DOHH2 (cell line): ENCODE measurements around the gene FRAS1.

Experiments
- H3F3A ChIP-seq: fragments of 200-600 bp; sonication (generic), shearing (Covaris generic); 2 replicates; pipeline ENCODE4 v1.6.0; 2016; ENCODE audit warnings: antibody characterized with exemption, mild to moderate bottlenecking; ENCODE audit not compliant: control insufficient read depth, insufficient read depth
- H3K27ac ChIP-seq: fragments of 200-600 bp; sonication (generic); 2 replicates; pipeline ENCODE4 v1.5.1; 2014; ENCODE audit warnings: low read depth, mild to moderate bottlenecking, low read length, moderate library complexity
- H3K27me3 ChIP-seq: fragments of 200-600 bp; sonication (generic); 2 replicates; pipeline ENCODE4 v1.6.1; 2014; ENCODE audit warnings: mild to moderate bottlenecking, low read length, mixed read lengths; ENCODE audit not compliant: control insufficient read depth
- H3K36me3 ChIP-seq: fragments of 200-600 bp; sonication (generic); 2 replicates; pipeline ENCODE4 v1.6.1; 2014; ENCODE audit warnings: mild to moderate bottlenecking, low read length, moderate library complexity, mixed read lengths; ENCODE audit not compliant: control insufficient read depth
- H3K4me1 ChIP-seq: fragments of 200-600 bp; sonication (generic); 2 replicates; pipeline ENCODE4 v1.6.1; 2014; ENCODE audit warnings: mild to moderate bottlenecking, low read length, mixed read lengths; ENCODE audit not compliant: control insufficient read depth
- H3K4me2 ChIP-seq: fragments of 200-600 bp; sonication (generic); 2 replicates; pipeline ENCODE4 v1.6.0; 2014; ENCODE audit warnings: mild to moderate bottlenecking, low read length, moderate library complexity
- H3K4me3 ChIP-seq: fragments of 200-600 bp; sonication (generic); 2 replicates; pipeline ENCODE4 v1.5.1; 2014; ENCODE audit warnings: mild to moderate bottlenecking, low read length, mixed read lengths
- H3K79me2 ChIP-seq: fragments of 200-600 bp; sonication (generic); 2 replicates; pipeline ENCODE4 v1.6.1; 2014; ENCODE audit warnings: mild to moderate bottlenecking, low read length, mixed read lengths; ENCODE audit not compliant: control insufficient read depth
- H3K9me2 ChIP-seq: fragments of 200-600 bp; sonication (generic); replicated peaks from 2 replicates; pipeline ENCODE4 v1.6.1; 2014; ENCODE audit warnings: mild to moderate bottlenecking, low read length, mixed read lengths; ENCODE audit not compliant: control insufficient read depth
- H3K9me3 ChIP-seq: fragments of 200-600 bp; sonication (generic); 2 replicates; pipeline ENCODE4 v1.6.1; 2014; ENCODE audit warnings: antibody characterized with exemption, low read length, mixed read lengths; ENCODE audit not compliant: control insufficient read depth, insufficient read depth
- H4K20me1 ChIP-seq: fragments of 200-600 bp; sonication (generic); 2 replicates; pipeline ENCODE4 v1.6.0; 2014; ENCODE audit warnings: low read depth, mild to moderate bottlenecking, antibody characterized with exemption, low read length, moderate library complexity; ENCODE audit not compliant: control insufficient read depth, insufficient read depth
- CTCF ChIP-seq: fragments of 200-600 bp; sonication (generic); IDR thresholded peaks from one replicate; pipeline ENCODE4 v1.5.1; 2014; ENCODE audit warnings: antibody characterized with exemption, mild to moderate bottlenecking, low read depth, low read length; ENCODE audit not compliant: poor library complexity, severe bottlenecking
- EZH2phosphoT487 ChIP-seq: fragments of 200-600 bp; sonication (generic); IDR thresholded peaks from 2 replicates; pipeline ENCODE4 v1.6.1; 2017; ENCODE audit warnings: borderline replicate concordance, mild to moderate bottlenecking, antibody characterized with exemption, low read length, moderate library complexity, mixed read lengths

Gene FRAS1

GRCh38 chr4:78145622-78146021 is 88.5 kb downstream of the FRAS1 start:
- no peaks in the 10 kb centered on the region for H4K20me1 ChIP-seq
- H3K36me3 ChIP-seq: no peaks in the 10 kb centered on the region
- H3K79me2 ChIP-seq: no peaks in the 10 kb centered on the region
- no peaks in the 10 kb centered on the region for H3K27me3 ChIP-seq
- H3F3A ChIP-seq: no peaks in the 10 kb centered on the region
- no peaks in the 10 kb centered on the region for H3K4me1 ChIP-seq
- H3K9me3 ChIP-seq: no peaks in the 10 kb centered on the region
- H3K4me2 ChIP-seq: no peak overlapping the region
- TF ChIP-seq CTCF: no peak
- TF ChIP-seq EZH2phosphoT487: no peak
- no peak overlapping the region for H3K4me3 ChIP-seq
- H3K9me2 ChIP-seq: no peaks in the 10 kb centered on the region
- H3K27ac ChIP-seq: no peak overlapping the region

GRCh38 chr4:78149751-78150542 is 92.8 kb downstream of the FRAS1 start:
- Histone ChIP-seq H3K4me3 (no peak overlapping the region), H3K9me2 (no peaks in the 10 kb centered on the region), H3K36me3 (no peaks in the 10 kb centered on the region), H4K20me1 (no peaks in the 10 kb centered on the region), H3K79me2 (no peaks in the 10 kb centered on the region), H3K4me1 (no peaks in the 10 kb centered on the region), H3K27me3 (no peaks in the 10 kb centered on the region), H3F3A (no peaks in the 10 kb centered on the region), H3K27ac (no peak overlapping the region), H3K9me3 (no peaks in the 10 kb centered on the region), H3K4me2 (no peak overlapping the region)
- TF ChIP-seq EZH2phosphoT487 (no peak), CTCF (no peak)

GRCh38 chr4:78150543-78150864 is 93.4 kb downstream of the FRAS1 start:
- Histone ChIP-seq H3K27me3 (no peaks in the 10 kb centered on the region), H3K27ac (no peak overlapping the region)
- no peak for TF ChIP-seq CTCF
- no peak for TF ChIP-seq EZH2phosphoT487

More at GRCh38 chr4:78150543-78150864, 93.4 kb downstream of the FRAS1 start:
- Histone ChIP-seq H3K4me2 (no peak overlapping the region), H4K20me1 (no peaks in the 10 kb centered on the region), H3F3A (no peaks in the 10 kb centered on the region), H3K4me1 (no peaks in the 10 kb centered on the region), H3K4me3 (no peak overlapping the region), H3K9me3 (no peaks in the 10 kb centered on the region), H3K79me2 (no peaks in the 10 kb centered on the region), H3K9me2 (no peaks in the 10 kb centered on the region), H3K36me3 (no peaks in the 10 kb centered on the region)
